DND-41 (cell line): ENCODE measurements around the gene THOC6.

Experiments
- EZH2 ChIP-seq: IDR thresholded peaks from 3 replicates; pipeline ENCODE4 v1.6.1; 2012; ENCODE audit warnings: borderline replicate concordance, low read depth, mild to moderate bottlenecking, moderate library complexity, low read length, inconsistent platforms; ENCODE audit not compliant: severe bottlenecking
- TF ChIP-seq, protein P1 (sequence below): IDR thresholded peaks from 2 replicates; pipeline ENCODE4 v1.5.1; 2012; ENCODE audit warnings: borderline replicate concordance, low read length, moderate library complexity, mild to moderate bottlenecking; ENCODE audit not compliant: poor library complexity, severe bottlenecking; ENCODE audit errors: extremely low read depth

DNA sequence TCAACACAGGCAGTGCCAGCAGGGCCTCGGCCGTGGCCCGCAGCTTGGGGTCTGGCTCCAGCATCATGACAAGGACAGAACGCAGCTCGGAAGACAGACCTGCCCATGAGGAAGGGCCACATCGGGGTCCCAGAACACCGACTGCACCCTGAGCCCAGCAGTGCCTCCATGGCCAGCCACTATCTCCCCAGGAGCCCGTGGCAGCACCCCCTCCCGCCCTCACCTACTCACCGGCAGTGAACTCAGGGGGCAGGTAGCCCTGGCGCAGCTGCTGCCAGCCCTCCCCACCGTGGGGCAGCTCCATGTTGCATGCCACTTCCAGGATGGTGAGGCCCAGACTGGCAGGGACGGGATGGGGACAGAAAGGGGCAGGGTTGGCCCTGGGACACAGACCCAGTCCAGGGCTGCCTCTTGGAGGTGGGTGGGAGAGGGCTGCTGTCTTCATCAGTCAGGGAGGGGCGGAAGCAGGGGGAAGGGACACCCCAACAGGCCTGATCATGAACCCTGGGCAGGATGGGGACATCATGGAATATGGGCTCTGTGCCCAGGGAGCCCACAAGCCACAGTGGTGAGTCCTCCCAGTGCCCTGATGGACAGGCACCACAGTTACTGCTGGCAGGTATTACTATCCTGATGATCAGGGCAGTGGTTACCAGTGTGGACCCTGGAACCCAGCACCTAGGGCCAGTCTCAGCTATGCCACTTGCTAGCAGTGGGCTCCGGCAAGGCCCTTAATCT, 49.3 kb upstream of the THOC6 start:
- TF ChIP-seq, protein P1, sequence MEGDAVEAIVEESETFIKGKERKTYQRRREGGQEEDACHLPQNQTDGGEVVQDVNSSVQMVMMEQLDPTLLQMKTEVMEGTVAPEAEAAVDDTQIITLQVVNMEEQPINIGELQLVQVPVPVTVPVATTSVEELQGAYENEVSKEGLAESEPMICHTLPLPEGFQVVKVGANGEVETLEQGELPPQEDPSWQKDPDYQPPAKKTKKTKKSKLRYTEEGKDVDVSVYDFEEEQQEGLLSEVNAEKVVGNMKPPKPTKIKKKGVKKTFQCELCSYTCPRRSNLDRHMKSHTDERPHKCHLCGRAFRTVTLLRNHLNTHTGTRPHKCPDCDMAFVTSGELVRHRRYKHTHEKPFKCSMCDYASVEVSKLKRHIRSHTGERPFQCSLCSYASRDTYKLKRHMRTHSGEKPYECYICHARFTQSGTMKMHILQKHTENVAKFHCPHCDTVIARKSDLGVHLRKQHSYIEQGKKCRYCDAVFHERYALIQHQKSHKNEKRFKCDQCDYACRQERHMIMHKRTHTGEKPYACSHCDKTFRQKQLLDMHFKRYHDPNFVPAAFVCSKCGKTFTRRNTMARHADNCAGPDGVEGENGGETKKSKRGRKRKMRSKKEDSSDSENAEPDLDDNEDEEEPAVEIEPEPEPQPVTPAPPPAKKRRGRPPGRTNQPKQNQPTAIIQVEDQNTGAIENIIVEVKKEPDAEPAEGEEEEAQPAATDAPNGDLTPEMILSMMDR, result no peak
- TF ChIP-seq EZH2, result no peak
